Measurements from ENCODE around the gene PLXNB2.

DNA sequence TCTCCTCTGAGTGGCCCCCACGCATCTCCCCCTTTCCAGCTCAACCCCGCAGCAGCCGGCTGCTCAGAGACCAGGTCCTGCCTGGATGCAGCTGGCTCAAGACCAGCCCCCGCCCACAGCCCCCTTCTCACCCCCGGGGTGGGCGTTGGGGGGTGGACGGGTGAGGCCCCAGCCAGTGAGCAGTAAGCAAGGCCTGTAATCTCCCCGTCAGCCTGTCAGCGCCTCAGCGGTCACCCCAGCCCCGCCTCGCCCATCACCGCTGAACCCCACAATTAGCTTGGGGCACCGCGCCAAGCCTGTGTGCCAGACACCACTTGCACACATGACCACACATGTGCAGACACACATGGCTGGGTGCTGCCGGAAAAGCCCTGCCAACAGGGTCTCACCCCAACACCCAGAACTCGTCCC lies 5.9 kb downstream of the PLXNB2 start:
- TF ChIP-seq POLR2A (IDR thresholded peaks at IDR 0.05) = no peak
- TF ChIP-seq, protein P1, sequence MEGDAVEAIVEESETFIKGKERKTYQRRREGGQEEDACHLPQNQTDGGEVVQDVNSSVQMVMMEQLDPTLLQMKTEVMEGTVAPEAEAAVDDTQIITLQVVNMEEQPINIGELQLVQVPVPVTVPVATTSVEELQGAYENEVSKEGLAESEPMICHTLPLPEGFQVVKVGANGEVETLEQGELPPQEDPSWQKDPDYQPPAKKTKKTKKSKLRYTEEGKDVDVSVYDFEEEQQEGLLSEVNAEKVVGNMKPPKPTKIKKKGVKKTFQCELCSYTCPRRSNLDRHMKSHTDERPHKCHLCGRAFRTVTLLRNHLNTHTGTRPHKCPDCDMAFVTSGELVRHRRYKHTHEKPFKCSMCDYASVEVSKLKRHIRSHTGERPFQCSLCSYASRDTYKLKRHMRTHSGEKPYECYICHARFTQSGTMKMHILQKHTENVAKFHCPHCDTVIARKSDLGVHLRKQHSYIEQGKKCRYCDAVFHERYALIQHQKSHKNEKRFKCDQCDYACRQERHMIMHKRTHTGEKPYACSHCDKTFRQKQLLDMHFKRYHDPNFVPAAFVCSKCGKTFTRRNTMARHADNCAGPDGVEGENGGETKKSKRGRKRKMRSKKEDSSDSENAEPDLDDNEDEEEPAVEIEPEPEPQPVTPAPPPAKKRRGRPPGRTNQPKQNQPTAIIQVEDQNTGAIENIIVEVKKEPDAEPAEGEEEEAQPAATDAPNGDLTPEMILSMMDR (IDR thresholded peaks at IDR 0.05) = no peak

Measured in heart left ventricle (tissue), 13 donors.